C4-2B (cell line): Measurements from ENCODE around the gene SLC27A2.

ENCODE experiments used
- ZFX ChIP-seq: fragments of 450-650 bp; IDR thresholded peaks from 2 replicates; pipeline ENCODE4 v1.6.1; 2017
- TF ChIP-seq, protein P1 (sequence below): fragments of 450-650 bp; conservative IDR thresholded peaks from 2 replicates; pipeline ENCODE4 v1.5.1; 2017; ENCODE audit warnings: mild to moderate bottlenecking

- TF ChIP-seq, protein P1, sequence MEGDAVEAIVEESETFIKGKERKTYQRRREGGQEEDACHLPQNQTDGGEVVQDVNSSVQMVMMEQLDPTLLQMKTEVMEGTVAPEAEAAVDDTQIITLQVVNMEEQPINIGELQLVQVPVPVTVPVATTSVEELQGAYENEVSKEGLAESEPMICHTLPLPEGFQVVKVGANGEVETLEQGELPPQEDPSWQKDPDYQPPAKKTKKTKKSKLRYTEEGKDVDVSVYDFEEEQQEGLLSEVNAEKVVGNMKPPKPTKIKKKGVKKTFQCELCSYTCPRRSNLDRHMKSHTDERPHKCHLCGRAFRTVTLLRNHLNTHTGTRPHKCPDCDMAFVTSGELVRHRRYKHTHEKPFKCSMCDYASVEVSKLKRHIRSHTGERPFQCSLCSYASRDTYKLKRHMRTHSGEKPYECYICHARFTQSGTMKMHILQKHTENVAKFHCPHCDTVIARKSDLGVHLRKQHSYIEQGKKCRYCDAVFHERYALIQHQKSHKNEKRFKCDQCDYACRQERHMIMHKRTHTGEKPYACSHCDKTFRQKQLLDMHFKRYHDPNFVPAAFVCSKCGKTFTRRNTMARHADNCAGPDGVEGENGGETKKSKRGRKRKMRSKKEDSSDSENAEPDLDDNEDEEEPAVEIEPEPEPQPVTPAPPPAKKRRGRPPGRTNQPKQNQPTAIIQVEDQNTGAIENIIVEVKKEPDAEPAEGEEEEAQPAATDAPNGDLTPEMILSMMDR = no peak
- TF ChIP-seq ZFX = no peak
Measured at GRCh38 chr15:50222181-50222580, 40.2 kb downstream of the SLC27A2 start.
